ENCODE results near the gene PBX3. TPM values are rescaled to one million over a fixed set of nuclear protein-coding genes. Genes with fewer than 3 reads are reported as not detected.

The PBX3 gene
- total RNA-seq, 1 experiment from 2014 or later = 46.0 TPM

GRCh38 chr9:125906893-125907292 is 159.7 kb downstream of the PBX3 start:
- Histone ChIP-seq H2BK12ac (ENCODE audit: insufficient read length, low read depth, low read length) (no peak overlapping the region), H3K23ac (ENCODE audit: insufficient read length, low read depth, low read length) (no peak overlapping the region), H2AFZ (ENCODE audit: low read length) (no peak overlapping the region), H2AK5ac (ENCODE audit: insufficient read length, low read length) (no peak overlapping the region), H4K91ac (ENCODE audit: insufficient read length, low read depth, low read length) (no peak overlapping the region), H3K18ac (ENCODE audit: insufficient read length, low read depth, low read length) (no peak overlapping the region), H2BK5ac (ENCODE audit: insufficient read length, low read length) (no peak overlapping the region), H4K20me1 (ENCODE audit: control insufficient read depth, insufficient read depth, insufficient read length) (no peaks in the 10 kb centered on the region), H3K4me2 (ENCODE audit: insufficient read depth, insufficient read length, low read length) (no peak overlapping the region), H4K8ac (replicated peaks; ENCODE audit: insufficient read length, low read depth, low read length) (no peak overlapping the region), H3K27me3 (ENCODE audit: insufficient read depth, low read length) (no peaks in the 10 kb centered on the region), H3K14ac (ENCODE audit: insufficient read depth, low read length) (no peak overlapping the region), H3K9ac (ENCODE audit: extremely low read depth, insufficient read length, low read length) (no peak overlapping the region), H3T11ph (ENCODE audit: low read length) (no peak overlapping the region), H3K79me1 (ENCODE audit: insufficient read depth, low read depth, low read length, poor library complexity, severe bottlenecking) (peaks cover 2% of the 10 kb centered on the region), H2BK120ac (ENCODE audit: low read depth, low read length, poor library complexity, severe bottlenecking) (no peak overlapping the region), H3K23me2 (ENCODE audit: insufficient read length, low read depth, low read length, poor library complexity, severe bottlenecking) (no peaks in the 10 kb centered on the region), H3K27ac (ENCODE audit: insufficient read length, low read depth, low read length) (no peak overlapping the region), H2BK20ac (ENCODE audit: low read depth, low read length, poor library complexity, severe bottlenecking) (no peak overlapping the region), H2BK15ac (ENCODE audit: low read depth, low read length) (no peak overlapping the region), H4K5ac (ENCODE audit: insufficient read length, low read depth, low read length) (no peak overlapping the region), H3K4ac (ENCODE audit: low read depth, low read length) (no peak overlapping the region), H3K9me3 (ENCODE audit: control insufficient read depth, low read depth, low read length) (no peaks in the 10 kb centered on the region), H3K4me1 (ENCODE audit: insufficient read depth, low read length) (peaks cover 6% of the 10 kb centered on the region; the same call in 1 of the 2 replicates), H3K56ac (ENCODE audit: insufficient read length, low read depth, low read length) (no peak overlapping the region), H3K79me2 (ENCODE audit: insufficient read depth, low read length) (no peaks in the 10 kb centered on the region)
- no peak overlapping the region for H3K4me3 Mint-ChIP-seq
- no peaks in the 10 kb centered on the region for H3K9me3 Mint-ChIP-seq
- H3K36me3 Mint-ChIP-seq (ENCODE audit: insufficient read depth in 1 of 3, low read depth in 3 of 3) = no peaks in the 10 kb centered on the region
- no peak for TF ChIP-seq CTCF (conservative IDR thresholded peaks at IDR 0.05)
- peaks cover 28 to 45% of the 10 kb centered on the region in 2 experiments for H3K4me1 Mint-ChIP-seq
- no CpG with 5 or more reads among the region's 1 CpG for WGBS (ENCODE audit: extremely low coverage, insufficient read length, low lambda C conversion rate)
- no peak for DNase-seq
- H3K27ac Mint-ChIP-seq = no peak overlapping the region
- no peaks in the 10 kb centered on the region for H3K27me3 Mint-ChIP-seq (ENCODE audit: low read depth)
